IMR-90 (cell line): ENCODE results near the gene ZNF716. TPM values are rescaled to one million over a fixed set of nuclear protein-coding genes. Genes with fewer than 3 reads are reported as not detected.

Source experiments
- ATAC-seq: fragments of 200-7000 bp; cut with Tn5 transposase; 2 replicates; pipeline ENCODE4 v1.9.1; 2020; ENCODE audit warnings: low read depth, mild to moderate bottlenecking, moderate library complexity
- BruUV-seq: library from RNA; stranded (reverse); fragments of 400-500 nt; replicated peaks from 2 replicates; lab custom pipeline; 2021; lab: Mats Ljungman, UMichigan
- CTCF ChIA-PET: fragments of 300-600 bp; formaldehyde crosslinking; extraction: SDS; loops from one replicate; lab custom pipeline; 2021; ENCODE audit warnings: antibody characterized with exemption; lab: Yijun Ruan, JAX
- POLR2A ChIA-PET: fragments of 300-600 bp; sonication (Branson Sonifier 250); formaldehyde crosslinking; loops from one replicate; lab custom pipeline; 2022; ENCODE audit warnings: antibody characterized with exemption; ENCODE audit not compliant: unreplicated experiment; lab: Charles Lee
- DNase-seq: peaks from one replicate; pipeline ENCODE4 v3.0.0; 2013
- H2AFZ ChIP-seq: replicated peaks from 2 replicates; pipeline ENCODE3; 2013; ENCODE audit warnings: low read length, mild to moderate bottlenecking; ENCODE audit not compliant: poor library complexity
- H2AK5ac ChIP-seq: 2 replicates; pipeline ENCODE4 v1.6.1; 2013; ENCODE audit warnings: low read depth, low read length, inconsistent platforms
- H2AK9ac ChIP-seq: replicated peaks from 2 replicates; pipeline ENCODE3; 2013; ENCODE audit warnings: mild to moderate bottlenecking, low read depth, low read length, moderate library complexity; ENCODE audit not compliant: poor library complexity
- H2BK120ac ChIP-seq: 2 replicates; pipeline ENCODE4 v1.6.1; 2013; ENCODE audit warnings: low read depth, low read length, inconsistent platforms
- H2BK15ac ChIP-seq: 3 replicates; pipeline ENCODE4 v1.6.1; 2013; ENCODE audit warnings: low read depth, low read length, inconsistent platforms
- H2BK20ac ChIP-seq: 2 replicates; pipeline ENCODE4 v1.6.1; 2013; ENCODE audit warnings: low read depth, mild to moderate bottlenecking, inconsistent platforms, low read length, moderate library complexity
- H2BK5ac ChIP-seq: 2 replicates; pipeline ENCODE4 v1.6.1; 2013; ENCODE audit warnings: mild to moderate bottlenecking, low read depth, low read length, inconsistent platforms; ENCODE audit not compliant: poor library complexity, severe bottlenecking
- H3K14ac ChIP-seq: replicated peaks from 2 replicates; pipeline ENCODE4 v1.6.1; 2013; ENCODE audit warnings: low read depth, low read length, inconsistent platforms
- H3K18ac ChIP-seq: 2 replicates; pipeline ENCODE4 v1.6.1; 2013; ENCODE audit warnings: low read depth, low read length, control low read depth
- H3K23ac ChIP-seq: 2 replicates; pipeline ENCODE4 v1.6.1; 2013; ENCODE audit warnings: low read depth, low read length, inconsistent platforms
- H3K27ac ChIP-seq: 2 replicates; pipeline ENCODE4 v1.5.1; 2013; ENCODE audit warnings: mild to moderate bottlenecking, control low read depth, low read length; ENCODE audit not compliant: insufficient read depth
- H3K27me3 ChIP-seq: 2 replicates; pipeline ENCODE4 v1.6.1; 2013; ENCODE audit warnings: low read length; ENCODE audit not compliant: control insufficient read depth, insufficient read depth
- H3K36me3 ChIP-seq: 2 replicates; pipeline ENCODE4 v1.6.1; 2013; ENCODE audit warnings: low read length, mixed read lengths; ENCODE audit not compliant: control insufficient read depth, insufficient read depth
- H3K4ac ChIP-seq: 2 replicates; pipeline ENCODE4 v1.6.1; 2013; ENCODE audit warnings: low read depth, low read length, inconsistent platforms
- H3K4me1 ChIP-seq: 2 replicates; pipeline ENCODE4 v1.6.1; 2013; ENCODE audit warnings: low read length, mixed read lengths; ENCODE audit not compliant: control insufficient read depth, insufficient read depth
- H3K4me2 ChIP-seq: 2 replicates; pipeline ENCODE4 v1.6.1; 2013; ENCODE audit warnings: low read depth, mild to moderate bottlenecking, control low read depth, low read length, moderate library complexity
- H3K4me3 ChIP-seq: 2 replicates; pipeline ENCODE4 v1.5.1; 2013; ENCODE audit warnings: low read depth, mild to moderate bottlenecking, control low read depth, low read length, moderate library complexity; ENCODE audit not compliant: insufficient read depth
- H3K56ac ChIP-seq: 2 replicates; pipeline ENCODE4 v1.6.1; 2013; ENCODE audit warnings: low read length, inconsistent platforms; ENCODE audit not compliant: insufficient read depth; ENCODE audit errors: extremely low read depth
- H3K79me1 ChIP-seq, 2 experiments: 2 replicates each; pipeline ENCODE4 v1.6.1; 2013; ENCODE audit warnings: low read length in 2 of 2, inconsistent platforms in 1 of 2, low read depth in 1 of 2
- H3K9ac ChIP-seq: 2 replicates; pipeline ENCODE4 v1.6.1; 2013; ENCODE audit warnings: low read depth, low read length, control low read depth
- H3K9me1 ChIP-seq: 2 replicates; pipeline ENCODE4 v1.6.1; 2013; ENCODE audit warnings: low read length, inconsistent platforms; ENCODE audit not compliant: insufficient read depth
- H3K9me3 ChIP-seq: 2 replicates; pipeline ENCODE4 v1.6.1; 2013; ENCODE audit warnings: low read length; ENCODE audit not compliant: control insufficient read depth, insufficient read depth
- H4K20me1 ChIP-seq: 2 replicates; pipeline ENCODE4 v1.6.1; 2013; ENCODE audit warnings: low read length, inconsistent platforms; ENCODE audit not compliant: insufficient read depth
- H4K5ac ChIP-seq: 2 replicates; pipeline ENCODE4 v1.6.1; 2013; ENCODE audit warnings: mild to moderate bottlenecking, low read depth, low read length, control low read depth
- H4K8ac ChIP-seq, 2 experiments: 2 replicates each; pipeline ENCODE4 v1.6.1; 2013; ENCODE audit warnings: low read depth in 2 of 2, low read length in 2 of 2, control low read depth in 1 of 2, inconsistent platforms in 1 of 2
- H4K91ac ChIP-seq: 2 replicates; pipeline ENCODE4 v1.6.1; 2013; ENCODE audit warnings: low read depth, low read length, inconsistent platforms; ENCODE audit not compliant: insufficient read depth
- BHLHE40 ChIP-seq: fragments of 150-350 bp; IDR thresholded peaks from 2 replicates; pipeline ENCODE4 v1.6.1; 2016; ENCODE audit warnings: mild to moderate bottlenecking, low read depth, low read length
- CEBPB ChIP-seq: IDR thresholded peaks from 2 replicates; pipeline ENCODE4 v1.6.1; 2012; ENCODE audit warnings: low read depth, low read length, improper control_type of control experiment
- CHD1 ChIP-seq: IDR thresholded peaks from 2 replicates; pipeline ENCODE4 v1.6.1; 2012; ENCODE audit warnings: low read depth, low read length, improper control_type of control experiment
- FOS ChIP-seq: fragments of 150-350 bp; IDR thresholded peaks from 2 replicates; pipeline ENCODE4 v1.6.1; 2016; ENCODE audit warnings: low read depth, low read length
- MAFK ChIP-seq: IDR thresholded peaks from 2 replicates; pipeline ENCODE4 v1.6.1; 2012; ENCODE audit warnings: low read depth, low read length, improper control_type of control experiment
- MAZ ChIP-seq: IDR thresholded peaks from 2 replicates; pipeline ENCODE4 v1.6.1; 2012; ENCODE audit warnings: low read depth, mild to moderate bottlenecking, low read length, improper control_type of control experiment, moderate library complexity, borderline replicate concordance
- MXI1 ChIP-seq: IDR thresholded peaks from 2 replicates; pipeline ENCODE4 v1.6.1; 2012; ENCODE audit warnings: low read depth, mild to moderate bottlenecking, low read length, moderate library complexity, borderline replicate concordance
- NFE2L2 ChIP-seq: fragments of 150-350 bp; IDR thresholded peaks from 2 replicates; pipeline ENCODE4 v1.6.1; 2016; ENCODE audit warnings: low read depth, mild to moderate bottlenecking, low read length
- POLR2A ChIP-seq: IDR thresholded peaks from 2 replicates; pipeline ENCODE4 v1.6.1; 2012; ENCODE audit warnings: mild to moderate bottlenecking, low read depth, low read length
- RFX5 ChIP-seq: IDR thresholded peaks from 2 replicates; pipeline ENCODE4 v1.8.0; 2012; ENCODE audit warnings: low read depth, mild to moderate bottlenecking, low read length, moderate library complexity
- SMC3 ChIP-seq: fragments of 150-350 bp; IDR thresholded peaks from 2 replicates; pipeline ENCODE4 v1.6.1; 2016; ENCODE audit warnings: low read depth, mild to moderate bottlenecking, antibody characterized with exemption, low read length, moderate library complexity
- WGBS, 2 experiments: methylation state at CpG; one replicate each; pipeline versions ENCODE4 v1.1.5 to v1.1.7; 2013; ENCODE audit warnings: missing lambda C conversion rate in 2 of 2; ENCODE audit not compliant: insufficient read length in 1 of 2; ENCODE audit errors: extremely low coverage in 2 of 2; 5-methylcytosine and 5-hydroxymethylcytosine counted together
- dilution Hi-C: fragments of 300-500 bp; cut with HindIII; formaldehyde crosslinking; loops from one replicate; pipeline ENCODE4 v1.14.3; 2018; ENCODE audit warnings: low sequenced_read_pairs; ENCODE audit not compliant: unreplicated experiment
- in situ Hi-C: fragments of 300-500 bp; cut with MboI; formaldehyde crosslinking; loops from 3 replicates; pipeline ENCODE4 v1.14.3; 2019; ENCODE audit warnings: low sequenced_read_pairs, inconsistent platforms, mixed read lengths
- intact Hi-C: fragments of 100-400 bp; cut with micrococcal nuclease; formaldehyde crosslinking; loops from 2 replicates; pipeline ENCODE4 v1.10.0; 2022
- polyA plus RNA-seq, 3 experiments: library from polyadenylated mRNA; depleted of rRNA; stranded (reverse); fragments of >200 nt; gene quantifications; 2 replicates each; pipeline ENCODE4 v1.2.3, GENCODE V29; 2012; ENCODE audit warnings: low replicate concordance in 1 of 3
- total RNA-seq: library from RNA; depleted of rRNA; stranded (reverse); fragments of >200 nt; gene quantifications from 2 replicates; pipeline ENCODE4 v1.2.3, GENCODE V29; 2012
- TF ChIP-seq, protein P1 (sequence below): fragments of 150-350 bp; IDR thresholded peaks from 2 replicates; pipeline ENCODE4 v1.6.1; 2016; ENCODE audit warnings: low read depth, mild to moderate bottlenecking, low read length, moderate library complexity, borderline replicate concordance
- TF ChIP-seq, protein P2 (sequence below): fragments of 150-350 bp; IDR thresholded peaks from 2 replicates; pipeline ENCODE4 v1.6.1; 2017; ENCODE audit warnings: mild to moderate bottlenecking, antibody characterized with exemption, low read length, low read depth
- TF ChIP-seq, protein P3 (sequence below): conservative IDR thresholded peaks from 2 replicates; pipeline ENCODE4 v1.5.1; 2012; ENCODE audit warnings: mild to moderate bottlenecking, low read depth, low read length, improper control_type of control experiment

Gene ZNF716
- total and polyA plus RNA-seq, 2 of the 4 experiments (the other 2 are of a cell fraction) = not detected

DNA sequence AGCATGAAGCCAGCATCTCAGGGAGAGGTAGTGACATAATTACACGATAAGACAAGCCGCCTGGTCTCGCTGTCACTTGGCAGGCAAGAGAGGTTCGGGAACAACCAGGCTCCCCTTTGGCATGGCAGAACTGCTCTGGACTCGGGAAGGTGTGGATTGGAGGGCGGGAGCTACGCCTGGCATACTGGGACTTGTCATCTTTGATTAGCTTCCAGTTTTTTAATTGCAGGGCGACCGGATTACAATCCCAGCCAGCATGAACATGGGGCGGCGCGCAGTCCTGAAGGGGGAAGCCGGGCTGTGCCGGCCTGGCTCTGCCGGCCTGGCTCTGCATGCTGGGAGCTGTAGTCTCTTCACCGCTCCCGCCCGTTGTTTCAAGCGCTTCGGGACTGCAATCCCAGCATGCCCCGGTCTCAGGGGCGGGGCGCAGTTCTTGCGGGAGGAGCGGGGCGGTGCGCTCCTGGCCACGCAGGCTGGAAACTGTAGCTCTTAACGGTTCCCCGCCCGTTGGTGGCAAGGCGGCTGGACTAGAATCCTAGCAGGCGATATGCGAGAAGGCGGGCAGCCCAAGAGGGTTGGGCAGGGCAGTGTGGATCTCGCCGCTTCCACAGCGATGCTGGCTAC is 45.5 kb upstream of the ZNF716 start:
- Histone ChIP-seq H3K9ac (no peak overlapping the region), H3K4me1 (no peaks in the 10 kb centered on the region), H3K9me1 (no peaks in the 10 kb centered on the region), H2AK5ac (no peak overlapping the region), H3K14ac (no peak overlapping the region), H3K4ac (no peak overlapping the region), H3K23ac (no peak overlapping the region), H4K8ac (no peak overlapping the region), H4K20me1 (no peaks in the 10 kb centered on the region), H3K27me3 (no peaks in the 10 kb centered on the region), H3K9me3 (peaks cover 18% of the 10 kb centered on the region), H2BK15ac (no peak overlapping the region), H2AK9ac (no peak overlapping the region), H3K4me3 (no peak overlapping the region), H2BK20ac (no peak overlapping the region), H3K56ac (no peak overlapping the region), H4K91ac (no peak overlapping the region), H3K27ac (no peak overlapping the region), H4K5ac (no peak overlapping the region), H3K79me1 (no peaks in the 10 kb centered on the region), H2BK5ac (no peak overlapping the region), H2BK120ac (no peak overlapping the region), H3K4me2 (no peak overlapping the region), H2AFZ (no peak overlapping the region), H3K18ac (no peak overlapping the region), H3K36me3 (no peaks in the 10 kb centered on the region)
- WGBS, 2 experiments = 48% methylated on average over 14 of the region's 38 CpGs; no CpG with 5 or more reads in 1 of the 2 experiments
- ATAC-seq = no peak
- dilution Hi-C loops (no loop called here), in situ Hi-C loops (no loop called here), intact Hi-C loops (no loop called here)
- TF ChIP-seq MXI1 (no peak), FOS (no peak), RFX5 (no peak), POLR2A (no peak), NFE2L2 (no peak), SMC3 (no peak), CHD1 (no peak), CEBPB (no peak), MAFK (no peak), BHLHE40 (no peak), MAZ (no peak)
- TF ChIP-seq, protein P1, sequence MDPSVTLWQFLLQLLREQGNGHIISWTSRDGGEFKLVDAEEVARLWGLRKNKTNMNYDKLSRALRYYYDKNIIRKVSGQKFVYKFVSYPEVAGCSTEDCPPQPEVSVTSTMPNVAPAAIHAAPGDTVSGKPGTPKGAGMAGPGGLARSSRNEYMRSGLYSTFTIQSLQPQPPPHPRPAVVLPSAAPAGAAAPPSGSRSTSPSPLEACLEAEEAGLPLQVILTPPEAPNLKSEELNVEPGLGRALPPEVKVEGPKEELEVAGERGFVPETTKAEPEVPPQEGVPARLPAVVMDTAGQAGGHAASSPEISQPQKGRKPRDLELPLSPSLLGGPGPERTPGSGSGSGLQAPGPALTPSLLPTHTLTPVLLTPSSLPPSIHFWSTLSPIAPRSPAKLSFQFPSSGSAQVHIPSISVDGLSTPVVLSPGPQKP = no peak
- TF ChIP-seq, protein P2, sequence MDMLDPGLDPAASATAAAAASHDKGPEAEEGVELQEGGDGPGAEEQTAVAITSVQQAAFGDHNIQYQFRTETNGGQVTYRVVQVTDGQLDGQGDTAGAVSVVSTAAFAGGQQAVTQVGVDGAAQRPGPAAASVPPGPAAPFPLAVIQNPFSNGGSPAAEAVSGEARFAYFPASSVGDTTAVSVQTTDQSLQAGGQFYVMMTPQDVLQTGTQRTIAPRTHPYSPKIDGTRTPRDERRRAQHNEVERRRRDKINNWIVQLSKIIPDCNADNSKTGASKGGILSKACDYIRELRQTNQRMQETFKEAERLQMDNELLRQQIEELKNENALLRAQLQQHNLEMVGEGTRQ = no peak
- TF ChIP-seq, protein P3, sequence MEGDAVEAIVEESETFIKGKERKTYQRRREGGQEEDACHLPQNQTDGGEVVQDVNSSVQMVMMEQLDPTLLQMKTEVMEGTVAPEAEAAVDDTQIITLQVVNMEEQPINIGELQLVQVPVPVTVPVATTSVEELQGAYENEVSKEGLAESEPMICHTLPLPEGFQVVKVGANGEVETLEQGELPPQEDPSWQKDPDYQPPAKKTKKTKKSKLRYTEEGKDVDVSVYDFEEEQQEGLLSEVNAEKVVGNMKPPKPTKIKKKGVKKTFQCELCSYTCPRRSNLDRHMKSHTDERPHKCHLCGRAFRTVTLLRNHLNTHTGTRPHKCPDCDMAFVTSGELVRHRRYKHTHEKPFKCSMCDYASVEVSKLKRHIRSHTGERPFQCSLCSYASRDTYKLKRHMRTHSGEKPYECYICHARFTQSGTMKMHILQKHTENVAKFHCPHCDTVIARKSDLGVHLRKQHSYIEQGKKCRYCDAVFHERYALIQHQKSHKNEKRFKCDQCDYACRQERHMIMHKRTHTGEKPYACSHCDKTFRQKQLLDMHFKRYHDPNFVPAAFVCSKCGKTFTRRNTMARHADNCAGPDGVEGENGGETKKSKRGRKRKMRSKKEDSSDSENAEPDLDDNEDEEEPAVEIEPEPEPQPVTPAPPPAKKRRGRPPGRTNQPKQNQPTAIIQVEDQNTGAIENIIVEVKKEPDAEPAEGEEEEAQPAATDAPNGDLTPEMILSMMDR = no peak
- CTCF ChIA-PET = no interaction called here
- no peak for DNase-seq
- POLR2A ChIA-PET = no interaction called here
- BruUV-seq = no TSS peak
